ENCODE results near the gene PIMREG.

Gene PIMREG

DNA sequence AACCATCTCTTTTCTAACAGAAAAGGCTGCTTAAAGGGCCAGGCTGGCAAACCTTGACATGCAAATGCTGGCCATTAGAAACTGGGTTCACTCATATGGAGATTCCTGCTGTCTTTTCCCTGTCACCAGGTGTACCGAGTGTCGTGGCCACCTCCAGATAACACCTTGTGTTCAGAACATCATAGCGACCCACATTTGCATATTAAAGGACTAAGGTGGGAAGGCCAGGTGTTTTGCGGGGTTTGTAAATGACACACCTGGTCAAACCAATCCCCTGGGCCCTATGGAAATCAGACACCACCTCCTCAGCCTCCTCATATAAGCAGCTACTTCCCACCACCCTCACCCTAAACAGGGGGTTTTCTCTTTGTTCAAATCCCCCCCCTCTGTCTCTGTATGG, 6.8 kb upstream of the PIMREG start:
- no peak for DNase-seq

DNA sequence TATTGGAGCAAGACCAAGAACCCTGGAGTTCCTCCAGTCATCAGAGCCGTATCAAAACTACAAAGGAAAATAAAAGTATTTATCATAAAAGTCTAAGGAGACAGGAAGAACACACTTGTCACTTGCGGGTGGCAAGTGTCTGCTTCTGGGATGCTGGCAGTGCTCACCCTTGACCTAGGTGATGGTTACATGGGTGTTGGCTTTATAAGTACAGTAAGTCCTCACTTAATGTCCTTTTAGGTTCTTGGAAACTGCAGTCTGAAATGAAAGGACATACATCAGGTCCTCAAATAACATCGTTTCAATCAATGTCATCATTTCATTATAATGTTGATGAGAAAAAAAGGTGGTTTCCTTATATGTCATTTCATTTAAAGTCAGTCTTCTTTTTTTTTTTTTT, 6.3 kb upstream of the PIMREG start:
- no peak for DNase-seq

DNA sequence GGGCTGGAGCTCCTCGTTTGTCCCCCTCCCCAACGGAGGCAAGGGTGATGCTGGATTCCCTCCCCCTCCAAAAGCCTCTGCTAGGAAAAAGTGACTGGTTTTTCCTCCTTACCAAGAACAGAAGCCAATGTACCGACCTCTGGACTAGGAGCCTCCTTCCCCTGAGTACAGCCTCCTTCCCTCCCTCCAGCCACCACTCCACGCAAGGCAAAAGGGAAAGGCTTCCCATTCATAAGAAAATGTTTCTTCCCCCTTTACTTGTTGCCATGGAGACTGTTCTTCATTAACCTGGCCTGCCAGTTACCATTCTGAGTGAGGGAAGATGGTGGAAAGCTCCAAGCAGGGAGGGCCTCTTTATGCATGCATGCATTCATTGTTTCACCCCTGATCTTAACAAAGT, 4.3 kb upstream of the PIMREG start:
- no peak for DNase-seq

DNA sequence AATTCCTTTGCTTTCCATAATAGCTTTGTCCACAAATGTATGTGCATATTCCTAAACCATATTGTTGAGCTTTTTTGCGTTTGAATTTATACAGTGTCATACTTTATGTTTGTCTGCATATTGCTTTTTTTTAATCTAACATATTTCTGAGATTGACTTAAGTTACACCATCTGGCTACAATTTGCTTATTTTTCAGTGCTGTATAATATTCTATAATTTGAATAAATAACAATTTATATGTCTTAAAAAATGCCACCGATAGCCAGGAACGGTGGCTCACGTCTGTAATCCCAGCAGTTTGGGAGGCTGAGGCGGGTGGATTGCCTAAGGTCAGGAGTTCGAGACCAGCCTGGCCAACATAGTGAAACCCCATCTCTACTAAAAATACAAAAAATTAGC, 1.5 kb upstream of the PIMREG start:
- DNase-seq = no peak

DNA sequence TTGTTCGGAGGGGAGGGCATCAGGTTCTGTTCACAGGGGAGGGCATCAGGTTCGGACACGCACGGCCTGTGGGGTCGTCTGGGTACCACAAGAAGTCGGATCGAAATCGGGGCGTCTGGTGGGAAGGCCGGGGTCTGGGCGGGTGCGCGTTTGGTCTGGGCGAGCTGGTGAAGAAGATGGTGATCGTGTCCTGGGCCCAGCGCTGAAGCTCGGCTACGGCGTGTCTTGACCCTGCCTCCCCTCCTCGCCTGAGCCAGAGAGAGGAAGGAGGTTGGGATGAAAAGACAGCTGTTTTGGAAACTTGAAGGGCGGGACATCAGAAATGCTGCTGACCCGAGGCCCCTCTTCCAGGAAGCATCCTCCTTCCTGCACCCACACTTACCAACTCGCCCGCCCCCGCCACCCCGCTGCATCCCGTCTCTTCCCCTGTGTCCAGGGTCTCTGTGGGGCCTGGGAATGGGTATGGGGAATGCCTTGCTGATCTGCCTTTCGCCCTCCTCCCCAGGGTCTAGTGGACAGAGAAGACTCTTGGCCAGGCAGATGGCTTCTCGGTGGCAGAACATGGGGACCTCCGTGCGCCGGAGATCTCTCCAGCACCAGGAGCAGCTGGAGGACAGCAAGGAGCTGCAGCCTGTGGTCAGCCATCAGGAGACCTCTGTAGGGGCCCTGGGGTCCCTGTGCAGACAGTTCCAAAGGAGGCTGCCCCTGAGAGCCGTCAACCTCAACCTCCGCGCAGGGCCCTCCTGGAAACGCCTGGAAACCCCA, 498 bp downstream of the PIMREG start:
- peak in 1 of 58 donors; percentile 45 for DNase-seq

DNA sequence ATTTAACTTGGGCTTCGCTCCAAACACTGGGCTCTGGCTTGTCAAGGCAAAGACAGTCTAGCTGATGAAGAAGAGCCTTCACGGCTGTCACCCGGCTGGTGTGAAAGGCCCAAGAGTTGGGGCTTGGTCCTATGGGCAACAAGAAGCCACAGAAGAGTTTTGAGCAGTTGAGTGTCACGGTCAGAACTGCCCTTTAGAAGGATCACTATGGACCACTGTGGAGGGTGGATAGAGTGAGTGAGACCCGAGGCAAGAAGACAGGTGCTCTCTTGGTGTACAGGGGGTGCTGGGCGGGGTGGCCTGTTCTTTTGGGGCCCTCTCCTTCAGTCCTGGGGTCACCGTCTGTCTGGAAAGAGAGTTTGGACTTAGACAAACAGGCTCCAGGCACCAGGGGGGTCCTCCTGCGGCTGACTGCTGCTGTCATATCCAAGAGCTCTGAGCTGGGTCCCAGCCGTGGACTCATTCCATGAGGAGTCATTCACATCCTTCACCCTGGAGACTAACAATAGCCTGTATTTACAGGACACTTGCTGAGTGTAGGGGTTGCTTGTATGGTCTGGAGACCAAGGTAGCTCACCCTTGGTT, 2.4 kb downstream of the PIMREG start:
- no peak for DNase-seq

DNA sequence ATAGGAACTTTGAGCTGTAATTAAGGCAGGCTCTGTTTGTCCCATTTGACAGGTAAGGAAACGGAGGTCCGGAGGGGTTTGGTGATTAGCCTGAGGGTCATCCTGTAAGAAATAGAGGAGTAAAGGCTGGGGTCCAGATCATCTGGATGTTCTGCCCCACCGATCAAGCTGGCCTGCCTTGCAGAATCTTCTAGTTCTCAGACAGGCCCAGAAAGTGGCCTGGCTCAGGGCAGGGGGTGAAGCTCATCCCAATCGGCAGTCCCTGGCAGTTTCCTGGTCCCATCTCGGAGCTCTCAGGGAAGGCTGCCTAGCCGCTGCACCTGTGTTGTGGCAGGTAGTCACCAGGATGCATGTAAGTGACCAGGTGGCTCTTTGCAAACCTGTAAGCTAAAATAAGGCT, 4.2 kb downstream of the PIMREG start:
- no peak for DNase-seq

DNA sequence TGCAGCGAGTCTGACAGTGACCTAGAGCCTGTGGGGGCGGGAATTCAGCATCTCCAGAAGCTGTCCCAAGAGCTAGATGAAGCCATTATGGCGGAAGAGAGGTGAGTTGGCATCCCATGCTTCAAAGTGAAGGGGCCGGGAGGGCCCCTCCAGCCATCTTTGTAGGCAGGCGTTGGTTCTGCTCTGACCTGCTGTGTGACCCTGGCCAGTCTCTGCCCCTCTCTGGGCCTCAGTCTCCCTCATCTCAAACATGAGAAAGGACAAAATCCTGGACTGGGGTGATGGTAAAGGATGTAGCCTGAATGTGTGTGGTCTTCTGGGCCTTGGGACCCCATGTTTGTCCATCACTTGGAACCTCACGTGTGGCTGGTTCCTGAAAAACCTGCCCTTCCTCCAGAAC, 5.1 kb downstream of the PIMREG start:
- DNase-seq = no peak

DNA sequence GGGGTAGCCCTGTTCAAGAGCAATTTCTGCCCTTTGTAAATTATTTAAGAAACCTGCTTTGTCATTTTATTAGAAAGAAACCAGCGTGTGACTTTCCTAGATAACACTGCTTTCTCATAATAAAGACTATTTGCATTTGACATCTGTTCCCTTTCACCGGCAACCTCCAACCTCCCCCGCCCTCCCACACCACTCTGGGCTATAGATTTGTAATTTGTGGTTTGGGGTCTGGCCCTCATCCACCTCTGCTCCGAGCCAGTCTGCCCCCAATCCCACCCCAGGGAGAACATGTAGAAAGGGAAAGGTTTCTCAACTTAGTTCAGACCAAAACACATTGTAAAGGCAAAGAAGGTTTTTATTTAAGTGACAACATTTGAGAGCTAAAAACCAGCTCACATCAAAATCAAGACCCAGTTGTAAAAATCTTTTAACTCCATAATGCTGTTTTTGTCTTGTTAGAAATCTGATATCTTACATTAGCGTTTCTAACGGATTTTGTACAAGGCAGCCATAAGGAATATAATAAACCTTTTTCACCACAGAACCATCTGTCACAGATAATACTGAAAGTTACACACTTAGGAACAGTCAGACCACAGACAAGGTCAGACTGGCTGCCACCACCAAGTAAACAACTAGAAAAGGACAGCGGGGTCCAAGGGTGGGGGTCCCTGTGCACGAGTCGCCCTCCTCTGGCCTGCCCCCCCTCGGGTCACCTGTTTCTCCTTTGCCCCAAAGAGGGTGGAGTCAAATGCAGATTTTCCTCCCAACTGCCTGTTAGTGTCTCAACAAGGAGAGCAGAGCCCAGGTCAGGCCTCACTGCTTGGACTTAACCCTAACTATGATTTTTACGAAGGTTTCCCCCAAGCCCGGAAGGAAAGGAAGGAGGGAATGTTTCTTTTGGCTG, 6.9 kb downstream of the PIMREG start:
- no peak for DNase-seq

DNA sequence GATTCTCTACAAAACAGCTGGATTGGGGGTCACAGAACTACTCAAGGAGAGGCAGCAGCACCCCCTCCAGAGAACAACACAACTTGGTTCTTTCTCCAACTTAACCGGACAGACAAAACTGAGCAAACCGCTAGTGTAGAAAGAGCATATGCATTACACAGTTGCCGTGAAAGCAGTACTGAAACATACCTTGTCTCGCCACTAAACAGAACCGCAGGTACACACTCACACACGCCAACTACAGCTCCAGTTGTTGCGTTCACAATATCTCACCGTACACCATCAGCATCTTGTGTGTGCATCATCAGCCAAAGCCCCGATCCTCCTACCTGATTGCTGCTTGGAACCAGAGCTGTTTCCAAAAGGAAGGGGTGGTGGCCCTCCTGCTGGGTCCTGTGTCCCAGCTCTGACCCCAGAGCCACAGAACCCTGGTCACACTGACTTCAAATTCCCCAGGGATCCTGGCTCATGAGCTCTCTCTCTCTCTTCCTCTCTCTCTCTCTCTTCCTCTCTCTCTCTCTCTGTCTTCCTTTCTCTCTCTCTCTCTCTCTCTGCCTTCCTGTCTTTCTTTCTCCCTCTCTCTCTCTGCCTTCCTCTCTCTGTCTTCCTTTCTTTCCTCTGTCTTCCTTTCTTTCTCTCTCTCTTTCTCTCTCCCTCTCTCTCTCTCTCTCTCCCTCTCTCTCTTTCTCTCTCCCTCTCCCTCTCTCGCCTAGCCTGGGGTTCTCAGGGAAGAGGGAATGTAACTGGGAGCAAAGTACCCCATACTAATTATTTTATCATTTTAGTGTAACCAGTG, 8.4 kb downstream of the PIMREG start:
- DNase-seq = no peak

DNA sequence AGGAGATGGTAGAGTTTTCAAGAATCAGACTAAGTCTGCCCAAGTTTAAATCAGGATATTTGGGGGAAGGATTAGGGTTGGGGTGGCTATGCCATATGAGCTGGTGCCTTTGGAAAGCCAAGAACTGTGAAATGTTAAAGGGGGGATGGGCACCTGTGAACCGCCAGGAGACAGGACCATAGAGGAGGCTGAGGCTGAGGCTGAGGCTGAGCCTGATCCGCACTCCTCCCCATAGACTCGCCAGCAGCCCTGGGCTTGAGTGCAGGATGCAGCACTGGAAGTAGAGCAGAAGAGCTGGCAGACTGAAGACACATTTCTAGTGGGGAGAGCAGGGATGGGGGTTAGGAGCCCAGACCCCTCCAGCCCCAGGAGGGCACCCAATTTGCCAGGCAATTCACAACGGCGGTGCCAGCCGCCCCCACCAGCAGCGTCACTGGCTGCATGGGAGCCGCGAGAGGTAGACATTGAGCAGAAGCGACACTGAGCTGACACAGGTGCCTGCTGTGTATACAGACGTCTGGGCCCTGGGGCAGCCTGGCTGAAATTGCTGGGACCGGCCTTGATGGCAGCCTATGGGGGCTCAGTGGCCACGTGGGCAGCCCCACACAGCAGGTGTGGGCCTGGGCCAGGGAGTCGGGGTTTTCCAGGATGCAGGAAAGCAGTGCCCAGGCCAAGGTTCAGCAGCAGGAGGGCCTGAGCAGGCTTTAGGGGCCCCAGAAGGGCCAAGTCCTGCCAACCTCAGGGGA, 9.2 kb downstream of the PIMREG start:
- no peak for DNase-seq

DNA sequence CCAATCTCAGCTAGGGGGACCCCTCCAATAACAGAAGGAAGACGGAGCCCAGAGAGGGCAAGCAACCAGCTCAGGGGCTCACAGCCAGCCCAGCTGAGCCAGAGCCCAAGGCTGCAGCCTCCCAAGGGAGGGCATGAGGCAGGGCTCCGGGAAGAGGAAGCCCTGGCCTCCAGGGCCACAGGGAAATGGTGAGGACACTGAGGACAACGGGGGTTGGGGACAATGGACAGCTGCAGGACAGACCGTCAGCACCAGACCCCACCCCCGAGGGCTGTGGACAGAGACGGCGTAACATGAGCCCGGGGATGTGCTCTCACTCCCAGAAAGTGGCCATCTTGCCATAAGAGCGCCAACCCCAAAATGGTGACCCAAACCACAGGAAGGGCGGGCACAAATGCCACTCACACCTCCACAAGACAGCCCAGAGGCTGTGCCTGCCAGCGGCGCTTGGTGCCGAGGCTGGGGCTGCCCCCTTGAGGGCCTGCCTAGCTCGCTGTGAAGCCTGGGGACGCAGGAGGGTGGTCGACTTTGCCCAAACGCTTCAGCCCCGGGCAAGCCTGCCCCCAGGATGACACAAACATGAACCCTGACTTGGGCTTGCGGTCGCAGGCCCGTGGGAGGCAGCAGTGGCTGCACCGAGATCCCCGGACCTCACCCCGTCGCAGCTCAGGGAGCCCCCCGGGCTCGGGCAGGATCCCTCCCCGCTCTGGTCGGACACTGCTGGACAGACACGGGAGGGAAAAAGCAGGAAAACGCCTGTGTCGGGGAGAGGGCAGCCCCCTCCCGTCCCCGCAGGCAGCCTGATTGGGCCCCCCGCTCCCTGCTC, 10.5 kb downstream of the PIMREG start:
- no peak for DNase-seq

DNA sequence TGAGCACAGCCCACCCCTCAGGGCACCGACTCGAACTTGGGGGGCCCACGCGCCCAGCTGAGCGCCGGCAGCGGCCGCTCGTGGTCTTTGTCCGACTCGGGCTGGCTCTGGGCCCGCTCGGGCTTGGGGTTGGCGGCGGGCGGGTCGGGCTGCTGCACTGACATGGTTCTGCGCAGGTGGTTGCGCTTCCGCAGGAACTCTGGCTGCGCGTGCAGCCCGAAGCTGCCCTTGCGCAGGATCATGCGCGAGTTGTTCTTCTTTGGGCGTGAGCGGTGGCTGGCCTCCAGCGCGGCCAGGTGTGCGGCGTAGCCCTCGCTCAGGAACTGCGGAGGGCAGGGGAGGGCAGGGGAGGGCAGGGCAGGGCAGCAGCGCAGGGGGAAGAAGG, 11.1 kb downstream of the PIMREG start:
- no peak for DNase-seq

DNA sequence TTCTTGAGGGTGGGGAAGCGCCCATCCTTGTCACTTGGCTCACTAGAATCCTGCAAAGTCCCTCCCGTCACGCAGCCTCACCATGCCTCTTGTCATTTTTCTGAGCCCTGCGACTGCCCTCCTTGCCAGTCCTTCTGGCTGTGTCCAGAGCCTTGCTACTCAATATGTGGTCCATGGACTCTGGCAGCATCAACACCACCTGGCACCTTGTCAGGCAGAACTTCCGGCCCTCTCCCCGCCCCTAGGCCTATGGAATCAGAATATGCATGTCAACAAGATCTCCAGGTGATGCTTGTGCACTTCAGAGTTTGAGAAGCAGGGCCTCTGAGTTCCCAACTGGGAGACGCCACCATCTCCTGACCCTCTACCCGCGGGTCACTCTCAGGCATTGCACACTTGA, 12.1 kb downstream of the PIMREG start:
- no peak for DNase-seq

DNA sequence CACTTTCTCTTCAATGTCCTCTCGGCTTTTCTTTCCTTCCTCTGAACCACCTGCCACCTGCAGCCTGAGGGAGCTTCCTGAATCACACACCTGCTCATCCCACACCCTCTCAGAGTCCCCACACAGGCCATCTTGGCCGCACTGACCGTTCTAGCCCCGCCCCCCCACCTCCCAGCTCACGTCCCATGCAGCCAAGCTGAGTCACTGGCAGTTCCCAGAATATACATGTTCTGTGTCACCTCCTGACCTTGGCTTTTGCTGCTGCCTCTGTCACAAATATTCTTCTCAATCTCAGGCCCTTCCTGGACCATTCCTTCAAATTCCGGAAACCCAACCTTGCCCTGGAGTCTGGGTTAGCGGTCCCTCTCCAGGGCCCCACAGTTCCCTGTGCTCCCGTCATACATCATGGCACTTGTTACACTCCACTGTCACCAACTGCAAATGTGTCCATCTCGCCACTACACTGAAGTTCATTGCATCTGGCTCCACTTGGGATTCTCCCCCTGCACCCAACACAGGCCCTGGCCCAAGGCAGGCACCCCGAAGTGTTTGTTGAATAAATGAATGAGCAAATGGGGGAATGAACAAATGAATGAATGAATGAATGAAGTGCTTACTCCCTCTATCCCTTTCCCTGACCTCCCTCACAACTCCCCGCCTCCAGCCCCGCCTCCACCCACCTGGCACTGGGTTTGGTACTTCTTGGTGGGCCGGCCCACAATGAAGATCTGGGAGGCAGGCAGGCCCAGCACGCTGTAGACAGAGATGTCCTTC, 12.8 kb downstream of the PIMREG start:
- no peak for DNase-seq

DNA sequence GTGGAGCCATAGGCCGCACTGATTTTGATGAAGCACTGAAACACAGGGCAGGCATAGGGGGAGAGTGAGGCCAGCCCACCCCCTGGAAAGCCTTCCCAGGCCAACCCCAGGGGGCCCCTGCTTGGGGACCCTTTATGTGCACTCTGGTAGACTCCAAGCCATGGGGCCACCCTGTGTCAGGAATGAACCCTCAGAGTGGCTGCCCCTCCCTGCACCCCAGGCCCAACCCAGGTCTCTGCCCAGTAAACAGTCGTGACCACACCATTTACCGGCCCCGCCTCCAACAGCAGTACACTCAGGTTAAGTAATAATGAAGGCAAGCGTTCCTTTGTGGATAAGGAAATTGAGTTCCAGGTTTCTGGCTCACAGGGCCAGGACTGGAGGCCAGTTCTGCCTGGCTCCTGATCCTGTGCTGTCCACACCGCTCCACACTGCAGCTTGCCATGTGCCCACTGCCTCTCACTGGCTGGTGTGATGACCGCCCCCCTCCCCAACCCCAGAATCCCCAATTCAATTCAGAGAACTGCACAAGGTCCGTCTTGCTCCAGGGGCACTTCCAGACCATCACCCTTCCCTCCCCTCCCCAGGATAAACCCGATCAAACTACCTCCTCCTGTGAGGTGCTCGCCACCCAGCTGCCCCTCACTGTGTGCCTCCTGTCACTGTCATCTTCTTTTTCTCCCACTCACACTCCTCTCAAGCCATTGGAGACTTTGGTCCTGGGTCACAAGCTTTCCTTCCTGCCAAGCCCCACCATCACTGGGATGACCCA, 13.6 kb downstream of the PIMREG start:
- no peak for DNase-seq

DNA sequence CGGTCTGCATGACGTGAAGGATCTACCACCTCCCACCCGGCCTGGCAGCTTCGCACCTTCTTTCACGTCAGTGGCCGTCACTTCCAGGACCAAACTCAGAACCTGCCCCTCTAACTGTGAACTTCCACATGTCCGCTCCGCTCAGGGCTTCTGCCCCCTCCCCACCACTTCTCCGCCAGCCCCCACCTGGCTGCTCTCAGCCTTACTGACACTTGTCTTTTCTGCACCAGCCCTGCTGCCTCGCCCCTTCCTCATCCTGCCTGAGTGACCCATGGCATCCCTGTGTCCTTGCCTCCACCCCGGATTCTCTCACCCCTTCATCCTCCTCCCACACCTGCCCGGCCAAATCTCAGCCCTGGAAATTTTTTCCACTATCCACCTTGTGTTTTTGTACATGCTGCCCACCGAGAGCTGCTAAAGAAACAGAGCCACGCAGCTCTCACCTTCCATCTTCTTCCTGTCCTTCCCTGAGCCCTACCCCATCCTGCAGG, 14.2 kb downstream of the PIMREG start:
- DNase-seq = no peak

DNA sequence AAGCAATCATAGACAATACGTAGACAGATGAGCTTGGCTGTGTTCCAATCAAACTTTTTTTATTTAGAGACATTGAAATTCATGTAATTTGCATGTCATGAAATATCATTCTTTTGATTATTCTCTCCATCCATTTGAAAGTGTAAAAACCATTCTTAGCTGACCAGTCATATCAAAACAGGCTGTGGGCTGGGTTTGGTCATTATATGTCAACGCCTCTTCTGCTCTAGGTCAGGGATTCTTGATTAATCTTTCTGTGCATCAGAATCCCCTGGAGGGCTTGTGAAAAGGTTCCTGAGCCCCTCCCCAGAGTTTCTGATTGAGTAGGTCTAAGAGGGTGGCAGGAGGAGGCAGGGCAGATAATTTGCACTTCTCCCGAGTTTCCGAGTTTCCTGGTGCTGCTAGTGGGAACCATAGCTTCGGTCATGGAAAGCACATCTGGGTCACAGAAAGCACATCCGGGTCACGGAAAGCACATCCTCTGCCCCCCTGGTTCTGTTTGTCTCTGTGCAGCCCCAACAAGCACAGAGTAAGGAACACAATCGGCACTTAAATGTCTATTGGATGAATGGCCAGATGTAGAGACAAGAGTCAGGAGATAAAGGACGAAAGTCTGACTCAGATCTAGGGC, 16.4 kb downstream of the PIMREG start:
- no peak for DNase-seq
